Measurements from ENCODE around the gene EXOC8.

Gene EXOC8

GRCh38 chr1:231310391-231310934 is 27.2 kb downstream of the EXOC8 start:
- TF ChIP-seq ZBTB7A (IDR thresholded peaks at IDR 0.05; ENCODE audit: low read depth): no peak

DNA sequence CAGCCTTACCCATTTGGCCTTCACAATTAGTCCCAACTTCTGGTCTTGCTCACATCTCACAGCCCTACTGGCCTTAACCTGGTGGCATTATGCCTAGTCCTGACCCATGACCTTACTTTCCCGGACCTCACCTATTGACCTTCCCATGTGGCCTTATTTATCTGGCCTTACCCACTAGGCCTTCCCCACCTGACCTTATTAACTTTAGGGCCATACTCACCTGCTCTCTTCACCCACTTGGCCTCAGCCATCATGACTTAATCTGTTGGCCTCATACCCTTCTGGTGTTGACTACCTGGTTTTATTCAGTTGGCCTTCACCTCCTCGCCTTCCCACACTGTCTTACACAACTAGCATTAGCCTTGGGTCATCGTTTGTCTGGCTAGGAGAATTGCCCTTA is 35.7 kb downstream of the EXOC8 start:
- TF ChIP-seq EGR1 (IDR thresholded peaks at IDR 0.05) (no peak), TCF12 (IDR thresholded peaks at IDR 0.05; ENCODE audit: low read depth) (no peak), NFIC (IDR thresholded peaks at IDR 0.05) (no peak), YY1 (IDR thresholded peaks at IDR 0.05; ENCODE audit: low read depth) (no peak), TAF1 (IDR thresholded peaks at IDR 0.05; ENCODE audit: low read depth) (no peak), TEAD4 (IDR thresholded peaks at IDR 0.05) (no peak), ZBTB7A (IDR thresholded peaks at IDR 0.05; ENCODE audit: low read depth) (no peak), CEBPB (IDR thresholded peaks at IDR 0.05) (no peak), RAD21 (IDR thresholded peaks at IDR 0.05; ENCODE audit: low read depth) (no peak), EP300 (IDR thresholded peaks at IDR 0.05; ENCODE audit: borderline replicate concordance) (no peak), FOXM1 (IDR thresholded peaks at IDR 0.05; ENCODE audit: borderline replicate concordance, low read depth) (no peak), CREB1 (IDR thresholded peaks at IDR 0.05; ENCODE audit: low read depth) (no peak)
- TF ChIP-seq, protein P1, sequence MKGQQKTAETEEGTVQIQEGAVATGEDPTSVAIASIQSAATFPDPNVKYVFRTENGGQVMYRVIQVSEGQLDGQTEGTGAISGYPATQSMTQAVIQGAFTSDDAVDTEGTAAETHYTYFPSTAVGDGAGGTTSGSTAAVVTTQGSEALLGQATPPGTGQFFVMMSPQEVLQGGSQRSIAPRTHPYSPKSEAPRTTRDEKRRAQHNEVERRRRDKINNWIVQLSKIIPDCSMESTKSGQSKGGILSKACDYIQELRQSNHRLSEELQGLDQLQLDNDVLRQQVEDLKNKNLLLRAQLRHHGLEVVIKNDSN (IDR thresholded peaks at IDR 0.05): no peak
- TF ChIP-seq, protein P2, sequence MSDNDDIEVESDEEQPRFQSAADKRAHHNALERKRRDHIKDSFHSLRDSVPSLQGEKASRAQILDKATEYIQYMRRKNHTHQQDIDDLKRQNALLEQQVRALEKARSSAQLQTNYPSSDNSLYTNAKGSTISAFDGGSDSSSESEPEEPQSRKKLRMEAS (IDR thresholded peaks at IDR 0.05): no peak
- TF ChIP-seq, protein P3, sequence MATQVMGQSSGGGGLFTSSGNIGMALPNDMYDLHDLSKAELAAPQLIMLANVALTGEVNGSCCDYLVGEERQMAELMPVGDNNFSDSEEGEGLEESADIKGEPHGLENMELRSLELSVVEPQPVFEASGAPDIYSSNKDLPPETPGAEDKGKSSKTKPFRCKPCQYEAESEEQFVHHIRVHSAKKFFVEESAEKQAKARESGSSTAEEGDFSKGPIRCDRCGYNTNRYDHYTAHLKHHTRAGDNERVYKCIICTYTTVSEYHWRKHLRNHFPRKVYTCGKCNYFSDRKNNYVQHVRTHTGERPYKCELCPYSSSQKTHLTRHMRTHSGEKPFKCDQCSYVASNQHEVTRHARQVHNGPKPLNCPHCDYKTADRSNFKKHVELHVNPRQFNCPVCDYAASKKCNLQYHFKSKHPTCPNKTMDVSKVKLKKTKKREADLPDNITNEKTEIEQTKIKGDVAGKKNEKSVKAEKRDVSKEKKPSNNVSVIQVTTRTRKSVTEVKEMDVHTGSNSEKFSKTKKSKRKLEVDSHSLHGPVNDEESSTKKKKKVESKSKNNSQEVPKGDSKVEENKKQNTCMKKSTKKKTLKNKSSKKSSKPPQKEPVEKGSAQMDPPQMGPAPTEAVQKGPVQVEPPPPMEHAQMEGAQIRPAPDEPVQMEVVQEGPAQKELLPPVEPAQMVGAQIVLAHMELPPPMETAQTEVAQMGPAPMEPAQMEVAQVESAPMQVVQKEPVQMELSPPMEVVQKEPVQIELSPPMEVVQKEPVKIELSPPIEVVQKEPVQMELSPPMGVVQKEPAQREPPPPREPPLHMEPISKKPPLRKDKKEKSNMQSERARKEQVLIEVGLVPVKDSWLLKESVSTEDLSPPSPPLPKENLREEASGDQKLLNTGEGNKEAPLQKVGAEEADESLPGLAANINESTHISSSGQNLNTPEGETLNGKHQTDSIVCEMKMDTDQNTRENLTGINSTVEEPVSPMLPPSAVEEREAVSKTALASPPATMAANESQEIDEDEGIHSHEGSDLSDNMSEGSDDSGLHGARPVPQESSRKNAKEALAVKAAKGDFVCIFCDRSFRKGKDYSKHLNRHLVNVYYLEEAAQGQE (IDR thresholded peaks at IDR 0.05; ENCODE audit: low read depth): no peak

DNA sequence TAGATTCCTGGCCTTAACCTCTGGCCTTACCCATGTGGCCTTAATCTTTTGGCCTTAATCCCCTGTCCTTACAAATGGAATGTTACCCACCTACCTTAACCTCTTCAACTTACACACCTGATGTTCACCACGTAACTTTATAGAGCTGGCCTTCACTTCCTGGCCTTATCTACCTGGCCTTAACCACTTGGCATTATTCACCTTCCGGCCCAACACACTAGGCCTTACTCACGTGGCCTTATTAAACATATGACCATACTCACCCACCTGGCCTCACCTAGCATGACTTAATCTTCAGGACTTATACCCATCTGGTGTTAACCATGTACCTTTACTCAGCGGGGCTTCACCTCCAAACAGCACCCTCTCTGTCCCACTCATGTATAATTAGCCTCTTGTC is 41.7 kb downstream of the EXOC8 start:
- no peak for TF ChIP-seq EGR1 (IDR thresholded peaks at IDR 0.05)
- no peak for TF ChIP-seq EP300 (IDR thresholded peaks at IDR 0.05; ENCODE audit: borderline replicate concordance)
- TF ChIP-seq NFIC (IDR thresholded peaks at IDR 0.05): no peak
- no peak for TF ChIP-seq TCF12 (IDR thresholded peaks at IDR 0.05; ENCODE audit: low read depth)
- TF ChIP-seq, protein P2 (IDR thresholded peaks at IDR 0.05): no peak
- TF ChIP-seq, protein P1 (IDR thresholded peaks at IDR 0.05): no peak
- no peak for TF ChIP-seq ZBTB7A (IDR thresholded peaks at IDR 0.05; ENCODE audit: low read depth)
- TF ChIP-seq TEAD4 (IDR thresholded peaks at IDR 0.05): no peak
- TF ChIP-seq CREB1 (IDR thresholded peaks at IDR 0.05; ENCODE audit: low read depth): no peak
- TF ChIP-seq YY1 (IDR thresholded peaks at IDR 0.05; ENCODE audit: low read depth): no peak
- TF ChIP-seq FOXM1 (IDR thresholded peaks at IDR 0.05; ENCODE audit: borderline replicate concordance, low read depth): no peak
- no peak for TF ChIP-seq CEBPB (IDR thresholded peaks at IDR 0.05)
- TF ChIP-seq TAF1 (IDR thresholded peaks at IDR 0.05; ENCODE audit: low read depth): no peak
- TF ChIP-seq, protein P3 (IDR thresholded peaks at IDR 0.05; ENCODE audit: low read depth): no peak
- TF ChIP-seq RAD21 (IDR thresholded peaks at IDR 0.05; ENCODE audit: low read depth): no peak

- no peak for TF ChIP-seq NFIC (IDR thresholded peaks at IDR 0.05)
- no peak for TF ChIP-seq EP300 (IDR thresholded peaks at IDR 0.05; ENCODE audit: borderline replicate concordance)
- no peak for TF ChIP-seq FOXM1 (IDR thresholded peaks at IDR 0.05; ENCODE audit: borderline replicate concordance, low read depth)
- TF ChIP-seq, protein P3 (IDR thresholded peaks at IDR 0.05; ENCODE audit: low read depth): no peak
- TF ChIP-seq, protein P2 (IDR thresholded peaks at IDR 0.05): no peak
- no peak for TF ChIP-seq CREB1 (IDR thresholded peaks at IDR 0.05; ENCODE audit: low read depth)
- TF ChIP-seq YY1 (IDR thresholded peaks at IDR 0.05; ENCODE audit: low read depth): no peak
- TF ChIP-seq CEBPB (IDR thresholded peaks at IDR 0.05): no peak
- TF ChIP-seq TCF12 (IDR thresholded peaks at IDR 0.05; ENCODE audit: low read depth): no peak
- no peak for TF ChIP-seq RAD21 (IDR thresholded peaks at IDR 0.05; ENCODE audit: low read depth)
- TF ChIP-seq TEAD4 (IDR thresholded peaks at IDR 0.05): no peak
- TF ChIP-seq, protein P1 (IDR thresholded peaks at IDR 0.05): no peak
- no peak for TF ChIP-seq TAF1 (IDR thresholded peaks at IDR 0.05; ENCODE audit: low read depth)
- TF ChIP-seq EGR1 (IDR thresholded peaks at IDR 0.05): no peak
- no peak for TF ChIP-seq ZBTB7A (IDR thresholded peaks at IDR 0.05; ENCODE audit: low read depth)
These were observed 51.0 kb downstream of the EXOC8 start for GRCh38 chr1:231286603-231287002.

All from Ishikawa (cell line).